Omental fat pad (tissue), 4 donors: ENCODE data around the gene TRIM38. TPM values are rescaled to one million over a fixed set of nuclear protein-coding genes. Genes with fewer than 3 reads are reported as not detected.

Source experiments
- ATAC-seq: fragments of 150-250 bp; one replicate; pipeline ENCODE4 v1.9.1; 2016; ENCODE audit warnings: mild to moderate bottlenecking, moderate library complexity; ENCODE audit not compliant: low FRiP score
- DNase-seq: peaks from one replicate; pipeline ENCODE4 v3.0.0-alpha.2; 2019; ENCODE audit warnings: low spot score
- CTCF ChIP-seq, 3 donors: fragments of 450-650 bp; IDR thresholded peaks; one replicate each; pipeline ENCODE4 v1.5.1; 2016 to 2017; ENCODE audit warnings: antibody characterized with exemption in 3 of 3, mild to moderate bottlenecking in 3 of 3, moderate library complexity in 2 of 3
- total RNA-seq, 4 donors: library from RNA; depleted of rRNA; stranded (reverse); fragments of >200 nt; gene quantifications; one replicate each; pipeline ENCODE4 v1.1.0, GENCODE V29; 2016

TRIM38 gene
- total RNA-seq, 4 donors from 2014 or later: 7.8 to 21.6 (median 11.7) TPM

GRCh38 chr6:26028212-26028745 is 65.7 kb downstream of the TRIM38 start:
- TF ChIP-seq CTCF (IDR thresholded peaks at IDR 0.05): no peak
- ATAC-seq (no peak), DNase-seq (no peak)

- DNase-seq: no peak
- no peak for TF ChIP-seq CTCF (IDR thresholded peaks at IDR 0.05)
- ATAC-seq: no peak
Measured at GRCh38 chr6:26028746-26029569, 66.4 kb downstream of the TRIM38 start.

DNA sequence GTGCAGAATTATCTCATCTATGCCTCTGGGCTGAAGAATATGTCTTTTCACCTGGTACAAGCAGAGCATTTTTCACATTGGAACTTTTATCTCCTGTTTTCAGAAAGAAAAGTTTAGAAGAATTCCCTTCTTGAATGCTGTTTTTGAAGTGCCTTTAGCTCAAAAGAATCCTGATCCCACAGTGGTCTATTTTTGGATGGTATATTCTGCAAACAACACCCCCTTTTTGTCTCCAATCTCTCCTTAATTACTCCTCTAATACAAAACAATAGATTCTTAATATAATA is 66.9 kb downstream of the TRIM38 start:
- no peak for ATAC-seq
- no peak for TF ChIP-seq CTCF (IDR thresholded peaks at IDR 0.05)
- no peak for DNase-seq

DNA sequence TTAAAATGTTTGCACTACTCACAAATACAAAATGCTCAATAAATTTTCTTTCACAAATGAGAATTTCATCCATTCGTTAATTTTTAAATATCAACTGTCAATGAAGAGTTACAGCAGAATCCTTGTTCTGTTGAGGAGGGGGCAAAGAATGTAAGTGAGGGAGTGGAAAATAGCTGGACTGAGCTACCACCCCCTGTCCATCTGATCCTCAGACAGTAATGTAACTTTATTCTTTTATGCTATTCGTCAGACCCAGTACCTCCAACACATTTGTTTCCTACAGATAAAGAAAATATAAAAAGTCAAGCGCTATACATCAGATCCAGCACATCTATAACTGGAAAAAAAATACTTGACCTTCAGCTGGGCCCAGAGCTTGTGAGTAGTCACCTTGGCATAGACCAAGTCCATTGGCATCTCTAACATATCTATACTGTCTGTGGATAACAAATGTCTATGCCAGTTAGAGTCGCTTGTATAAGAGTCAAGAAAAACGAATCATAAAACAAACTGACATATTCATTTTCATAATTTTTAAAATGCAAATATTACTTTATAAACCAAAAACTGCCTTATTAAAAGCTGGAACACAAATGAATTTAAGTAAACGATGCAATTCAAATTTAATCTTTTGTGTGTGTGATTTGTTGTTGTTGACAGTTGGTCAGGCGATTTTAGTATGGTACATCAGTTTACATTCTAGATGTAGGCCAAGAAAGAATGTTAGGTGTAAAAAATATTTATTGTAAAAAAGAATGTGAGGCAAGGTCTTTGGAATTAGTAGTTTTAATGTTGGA is 67.5 kb downstream of the TRIM38 start:
- no peak for TF ChIP-seq CTCF (IDR thresholded peaks at IDR 0.05)
- DNase-seq (no peak), ATAC-seq (no peak)

- no peak for ATAC-seq
- DNase-seq: no peak
- TF ChIP-seq CTCF (IDR thresholded peaks at IDR 0.05): no peak
Measured at GRCh38 chr6:26030716-26031115, 68.1 kb downstream of the TRIM38 start.

DNA sequence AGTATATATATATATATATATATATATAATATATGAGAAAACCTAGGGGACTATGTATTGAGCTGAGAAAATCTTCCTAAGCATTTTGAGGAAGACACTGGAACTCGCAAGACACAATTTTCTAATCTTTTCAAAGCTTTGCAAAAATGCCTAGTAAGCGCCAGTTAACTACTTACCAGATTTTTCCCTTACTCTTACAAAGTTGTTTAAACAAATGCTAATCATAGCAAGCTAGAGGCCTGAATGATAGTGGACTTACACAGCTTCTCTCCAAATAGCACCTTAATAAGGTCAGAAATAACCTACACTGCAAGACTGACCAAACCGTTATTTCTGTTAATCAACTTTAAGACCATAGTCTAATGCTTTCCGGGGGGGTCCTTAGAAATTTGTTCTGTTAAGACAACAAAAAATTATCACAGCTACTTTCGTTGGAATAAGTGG is 68.6 kb downstream of the TRIM38 start:
- ATAC-seq: no peak
- no peak for DNase-seq
- no peak for TF ChIP-seq CTCF (IDR thresholded peaks at IDR 0.05)
